HG03520 (cell line): Measurements from ENCODE around the gene TTC23.

Source experiments
- ATAC-seq: cut with Tn5 transposase; IDR thresholded peaks from one replicate; pipeline ENCODE4 v1.9.1; 2021; ENCODE audit warnings: mild to moderate bottlenecking, moderate library complexity; ENCODE audit not compliant: unreplicated experiment

The TTC23 gene

GRCh38 chr15:99165956-99166689 lies 83.3 kb downstream of the TTC23 start:
- ATAC-seq = no peak

- ATAC-seq = no peak
Observed at GRCh38 chr15:99165020-99165790, 84.2 kb downstream of the TTC23 start.

GRCh38 chr15:99164119-99164518 lies 85.3 kb downstream of the TTC23 start:
- no peak for ATAC-seq

- ATAC-seq = no peak
Observed at GRCh38 chr15:99163271-99164062, 85.9 kb downstream of the TTC23 start.

- ATAC-seq = no peak
Observed at GRCh38 chr15:99158626-99159412, 90.6 kb downstream of the TTC23 start.

GRCh38 chr15:99157456-99157855 lies 91.9 kb downstream of the TTC23 start:
- no peak for ATAC-seq

- ATAC-seq = no peak
Observed at GRCh38 chr15:99155961-99156443, 93.4 kb downstream of the TTC23 start.

- no peak for ATAC-seq
Observed at GRCh38 chr15:99154271-99154670, 95.1 kb downstream of the TTC23 start.

GRCh38 chr15:99153026-99153535 lies 96.3 kb downstream of the TTC23 start:
- no peak for ATAC-seq

GRCh38 chr15:99151156-99151555 lies 98.2 kb downstream of the TTC23 start:
- ATAC-seq = no peak

- no peak for ATAC-seq
Observed at GRCh38 chr15:99149366-99149765, 100.0 kb downstream of the TTC23 start.

- ATAC-seq = no peak
Observed at GRCh38 chr15:99148851-99149276, 100.5 kb downstream of the TTC23 start.

GRCh38 chr15:99146661-99147060 lies 102.7 kb downstream of the TTC23 start:
- no peak for ATAC-seq

GRCh38 chr15:99145778-99146177 lies 103.6 kb downstream of the TTC23 start:
- ATAC-seq = no peak

GRCh38 chr15:99145005-99145404 lies 104.4 kb downstream of the TTC23 start:
- ATAC-seq = no peak

- no peak for ATAC-seq
Observed at GRCh38 chr15:99143655-99144610, 105.4 kb downstream of the TTC23 start.

GRCh38 chr15:99143242-99143641 lies 106.1 kb downstream of the TTC23 start:
- no peak for ATAC-seq

GRCh38 chr15:99142562-99142961 lies 106.8 kb downstream of the TTC23 start:
- ATAC-seq = no peak

GRCh38 chr15:99141943-99142342 lies 107.4 kb downstream of the TTC23 start:
- no peak for ATAC-seq
